GM19328 (cell line): ENCODE data around the gene NLRP10.
"Not testable (repeated sequence)": the region's sequence is repeated elsewhere in the genome, so short reads cannot be mapped to it uniquely, and the experiment has no call there.

Source experiments
- ATAC-seq: cut with Tn5 transposase; IDR thresholded peaks from one replicate; pipeline ENCODE4 v1.9.1; 2021; ENCODE audit warnings: mild to moderate bottlenecking, moderate library complexity; ENCODE audit not compliant: unreplicated experiment

The NLRP10 gene

GRCh38 chr11:7965386-7965785, at the start of gene NLRP10:
NLRP10 (minus strand) TSS chr11:7965447; CDS start chr11:7963495, 1,952 bp downstream.
- ATAC-seq = no peak

GRCh38 chr11:8013833-8014232, 48.6 kb upstream of the NLRP10 start:
- no peak for ATAC-seq

DNA sequence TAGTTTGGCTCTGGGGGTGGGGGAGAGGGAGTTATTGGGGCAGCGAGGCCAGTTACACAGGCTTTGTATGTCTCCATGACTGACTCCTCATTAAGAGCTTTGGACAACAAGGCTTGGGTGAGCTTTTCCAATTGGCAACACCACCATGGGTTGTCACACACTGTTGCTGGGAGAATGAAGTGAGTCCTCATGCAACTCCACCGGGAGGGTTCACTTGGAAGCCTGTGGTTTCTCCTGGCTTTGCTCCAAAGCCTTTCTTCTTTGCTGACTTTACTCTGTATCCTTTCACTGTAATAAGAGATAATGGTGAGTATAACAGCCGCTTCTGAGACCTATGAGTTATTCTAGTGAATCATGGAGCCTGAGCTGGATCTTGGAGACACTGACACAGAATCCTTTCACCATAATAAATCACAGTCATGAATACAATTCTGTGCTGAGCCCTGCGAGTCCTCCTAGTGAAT, 46.8 kb upstream of the NLRP10 start:
- no peak for ATAC-seq

DNA sequence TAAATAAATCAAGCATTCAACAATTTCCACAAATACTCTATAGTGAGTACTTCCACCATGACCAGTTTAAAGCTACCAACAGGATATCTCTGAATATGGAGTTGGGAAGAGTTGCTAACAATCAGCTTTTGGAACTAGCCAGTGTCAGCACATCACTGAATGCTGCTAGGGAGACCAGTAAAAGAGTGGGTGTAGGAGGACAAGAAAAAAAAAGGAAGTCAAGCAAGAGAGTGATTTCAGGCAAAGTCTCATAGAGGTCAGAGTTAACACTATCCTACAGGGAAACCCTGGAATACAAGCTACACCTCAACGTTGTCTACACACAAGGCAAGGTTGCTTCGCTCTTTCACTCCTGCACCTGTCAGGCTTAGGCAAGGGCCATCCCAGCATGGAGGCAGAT, 46.1 kb upstream of the NLRP10 start:
- ATAC-seq = no peak

GRCh38 chr11:8009856-8010255, 44.6 kb upstream of the NLRP10 start:
- no peak for ATAC-seq

- ATAC-seq = no peak
These were observed 43.0 kb upstream of the NLRP10 start for GRCh38 chr11:8008212-8008611.

DNA sequence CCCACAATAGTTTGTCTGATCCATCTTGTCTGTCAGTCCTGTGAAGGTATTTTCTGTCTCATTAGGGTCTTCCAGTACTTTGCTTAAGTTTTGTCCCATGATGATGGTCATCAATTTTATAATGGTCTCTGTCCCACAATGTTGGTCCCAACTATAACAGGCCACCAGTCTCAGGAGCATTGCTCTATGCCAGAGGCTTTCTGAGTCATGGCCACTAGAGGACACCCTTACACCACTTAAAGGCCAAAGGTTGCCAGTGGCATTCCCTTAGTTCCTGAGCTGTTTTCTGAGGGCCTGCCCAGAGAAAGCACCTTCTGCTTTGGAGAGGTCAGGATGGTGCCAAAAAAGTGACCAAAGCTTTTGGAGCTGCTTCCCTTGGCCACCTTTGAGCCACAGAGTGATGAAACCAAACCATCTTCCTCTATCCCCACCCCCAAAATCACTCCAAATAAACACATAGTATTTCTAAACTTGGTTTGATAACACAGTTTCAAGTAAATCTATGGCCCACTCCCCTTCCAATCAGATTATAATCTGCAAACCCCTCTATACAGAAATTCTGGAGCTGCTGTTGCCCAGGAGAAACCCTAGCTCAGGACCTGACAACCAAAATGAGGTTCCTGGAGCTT, 41.2 kb upstream of the NLRP10 start:
- ATAC-seq = peak; percentile 69

- no peak for ATAC-seq
These were observed 40.3 kb upstream of the NLRP10 start for GRCh38 chr11:8005556-8005955.

DNA sequence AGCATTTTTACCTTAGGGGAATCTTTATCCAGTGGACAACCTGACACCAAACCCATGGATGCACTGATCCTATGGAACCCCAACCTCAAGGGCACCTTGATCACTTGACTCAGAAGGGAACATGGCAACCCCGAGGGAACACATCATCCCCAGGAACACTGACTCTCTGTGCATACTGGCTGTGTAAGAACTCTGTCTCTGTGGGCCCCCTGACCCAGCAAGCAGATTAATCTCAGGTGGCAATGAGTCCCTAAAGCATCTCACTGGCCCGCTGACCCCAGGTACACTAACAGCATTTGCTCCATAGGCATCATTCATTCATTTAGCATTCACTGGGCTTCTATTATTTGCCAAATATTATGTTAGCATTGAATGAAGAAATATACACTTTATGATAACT, 38.8 kb upstream of the NLRP10 start:
- ATAC-seq = no peak

DNA sequence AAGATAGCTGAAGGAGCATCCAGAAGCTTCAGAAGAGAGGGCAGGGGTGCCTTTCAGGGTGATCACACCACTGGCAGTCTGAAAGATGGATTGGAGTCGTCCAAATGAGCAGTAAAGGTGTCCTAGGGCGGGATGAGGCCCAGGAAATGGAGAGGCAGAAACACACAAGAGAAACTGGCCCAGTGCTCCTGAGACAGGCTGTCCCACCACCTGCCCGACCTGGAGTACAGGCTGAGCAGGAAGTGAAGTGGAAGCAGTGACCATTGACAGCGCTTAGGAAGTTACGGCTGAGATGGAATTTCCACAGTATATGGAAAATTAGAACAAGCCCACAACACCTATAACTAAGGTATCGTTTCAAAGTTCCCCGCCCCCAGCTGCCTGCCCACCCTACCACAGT, 37.9 kb upstream of the NLRP10 start:
- ATAC-seq = no peak

- ATAC-seq = no peak
These were observed 37.4 kb upstream of the NLRP10 start for GRCh38 chr11:8002676-8003075.

DNA sequence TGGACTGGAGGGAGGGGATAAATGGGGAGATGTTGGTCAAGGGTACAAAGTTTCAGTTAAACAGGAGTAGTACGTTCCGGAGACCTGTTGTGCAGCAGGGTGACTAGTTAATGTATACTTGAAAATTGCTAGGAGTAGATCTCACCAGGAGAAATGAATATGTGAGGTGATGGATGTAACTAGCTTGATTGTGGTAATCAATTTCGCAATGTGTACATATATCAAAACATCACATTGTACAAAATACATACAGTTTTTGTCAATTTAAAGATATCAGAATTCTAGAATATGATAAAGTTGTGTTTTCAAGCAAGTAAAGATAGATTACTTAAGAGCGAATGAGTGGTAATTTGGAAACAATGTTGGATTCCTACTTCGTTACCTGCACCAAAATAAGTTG, 35.1 kb upstream of the NLRP10 start:
- no peak for ATAC-seq

DNA sequence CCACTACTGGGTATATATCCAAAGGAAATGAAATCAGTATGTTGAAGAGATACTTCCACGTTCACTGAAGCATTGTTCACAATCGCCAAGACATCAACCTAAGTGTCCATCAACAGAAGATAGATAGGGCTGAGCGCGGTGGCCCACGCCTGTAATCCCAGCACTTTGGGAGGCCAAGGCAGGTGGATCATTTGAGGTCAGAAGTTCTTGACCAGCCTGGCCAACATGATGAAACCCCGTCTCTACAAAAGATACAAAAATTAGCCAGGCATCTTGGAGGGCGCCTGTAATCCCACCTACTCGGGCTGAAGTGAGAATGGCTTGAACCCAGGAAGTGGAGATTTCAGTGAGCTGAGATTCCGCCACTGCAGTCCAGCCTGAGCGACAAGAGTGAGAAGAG, 34.5 kb upstream of the NLRP10 start:
- ATAC-seq = no peak

DNA sequence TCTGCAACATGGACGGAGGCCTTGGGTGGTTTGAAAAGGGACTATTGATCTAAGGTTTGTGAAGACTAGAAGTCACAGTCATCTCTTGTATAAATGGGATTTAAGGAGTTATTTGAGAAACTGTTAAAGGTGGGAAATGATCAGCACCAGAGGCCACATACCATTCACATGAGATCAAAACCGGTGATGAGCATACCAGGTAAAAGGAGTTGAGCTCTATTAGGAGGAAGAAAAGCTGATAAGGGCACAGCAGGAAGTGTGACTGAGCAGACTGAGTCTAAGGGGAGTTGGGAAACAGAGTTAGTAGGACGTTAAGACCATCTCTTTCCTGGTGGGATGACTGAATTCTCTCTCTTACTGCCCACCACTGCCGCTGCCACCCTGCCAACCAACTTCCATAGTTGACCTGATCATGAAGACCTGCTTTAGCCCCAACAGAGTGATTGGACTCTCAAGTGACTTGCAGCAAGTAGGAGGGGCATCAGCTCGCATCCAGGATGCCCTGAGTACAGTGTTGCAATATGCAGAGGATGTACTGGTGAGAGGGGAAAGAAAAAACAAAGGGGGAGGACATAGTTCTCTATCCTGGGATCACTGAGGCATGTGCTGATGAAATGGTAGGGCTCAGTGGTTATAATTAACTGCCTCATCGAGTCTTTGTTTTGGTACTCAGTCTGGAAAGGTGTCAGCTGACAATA, 29.5 kb upstream of the NLRP10 start:
- no peak for ATAC-seq

- not testable (repeated sequence) for ATAC-seq
These were observed 22.3 kb upstream of the NLRP10 start for GRCh38 chr11:7987560-7987883.

- ATAC-seq = peak; percentile 99
These were observed 21.7 kb upstream of the NLRP10 start, which contains the start of gene EIF3F for GRCh38 chr11:7986768-7987559. EIF3F (plus strand) TSS chr11:7987337; CDS start chr11:7987353, 16 bp downstream.

DNA sequence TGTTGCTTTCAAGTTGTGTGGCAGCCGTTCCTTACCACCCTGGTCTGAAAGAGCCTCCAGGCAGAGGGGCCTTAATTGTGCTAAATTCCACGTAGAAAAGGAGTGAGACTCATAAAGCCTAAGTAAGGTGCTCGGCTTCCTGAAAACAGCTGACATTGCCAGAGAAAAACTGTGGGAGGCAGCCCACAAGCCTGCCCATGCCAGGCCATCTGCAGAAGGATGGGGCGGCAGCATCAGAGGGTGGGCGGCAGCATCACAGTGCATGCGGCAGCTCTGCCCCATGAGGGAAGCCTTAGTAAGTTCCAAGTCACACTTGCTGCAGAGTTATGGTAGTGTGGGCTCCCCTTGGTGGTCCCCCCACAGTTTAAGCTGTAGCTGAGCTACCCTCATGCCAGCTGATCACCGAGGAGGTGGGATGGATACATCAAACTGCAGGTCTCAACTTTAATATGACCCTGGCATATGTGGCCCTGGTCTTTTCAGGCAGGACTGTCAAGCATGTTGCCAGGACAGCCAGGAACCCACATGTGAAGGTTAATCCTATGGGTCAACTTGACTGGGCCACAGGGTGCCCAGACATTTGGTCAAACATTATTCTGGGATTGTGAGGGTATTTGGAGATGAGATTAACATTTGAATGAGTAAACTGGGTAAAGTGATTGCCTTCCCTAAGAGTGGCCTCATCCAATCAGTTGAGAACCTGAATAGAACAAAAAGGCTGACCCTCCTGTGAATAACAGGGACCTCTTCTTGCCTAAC, 18.8 kb upstream of the NLRP10 start:
- no peak for ATAC-seq

- ATAC-seq = no peak
These were observed 17.4 kb upstream of the NLRP10 start for GRCh38 chr11:7982582-7983119.

DNA sequence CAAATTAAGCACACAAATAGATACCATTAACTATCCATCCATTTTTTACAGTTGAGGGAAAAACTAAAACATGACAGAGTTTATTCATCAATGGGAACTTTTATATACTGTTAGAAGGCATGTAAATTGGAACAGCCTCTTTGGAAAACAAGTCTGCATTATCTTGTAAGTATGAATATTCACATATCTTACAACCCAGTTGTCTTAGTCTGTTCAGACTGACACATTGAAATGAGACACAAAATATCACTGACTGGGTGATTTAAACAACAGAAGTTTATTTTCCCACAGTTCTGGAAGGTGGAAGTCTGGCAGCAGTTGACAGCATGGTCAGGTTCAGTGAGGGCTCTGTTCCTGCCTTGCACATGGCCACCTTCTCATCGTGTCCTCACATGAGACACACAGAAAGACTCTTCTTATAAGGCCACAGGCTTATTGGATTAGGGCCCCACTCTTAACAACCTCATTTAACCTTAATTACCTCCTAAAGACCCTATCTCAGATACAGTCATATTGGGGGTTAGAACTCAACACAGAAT, 16.4 kb upstream of the NLRP10 start:
- no peak for ATAC-seq

GRCh38 chr11:7977232-7977917, 12.1 kb upstream of the NLRP10 start:
- ATAC-seq = no peak
